Ishikawa (cell line): Measurements from ENCODE around the gene CD300LG.

Experiments used
- CEBPB ChIP-seq: IDR thresholded peaks from 2 replicates; pipeline ENCODE4 v1.6.1; 2012
- CREB1 ChIP-seq: IDR thresholded peaks from 2 replicates; pipeline ENCODE4 v1.6.1; 2012; ENCODE audit warnings: low read depth
- EGR1 ChIP-seq: IDR thresholded peaks from 2 replicates; pipeline ENCODE4 v1.6.1; 2012
- EP300 ChIP-seq: IDR thresholded peaks from 2 replicates; pipeline ENCODE4 v1.6.1; 2012; ENCODE audit warnings: borderline replicate concordance
- FOXM1 ChIP-seq: IDR thresholded peaks from 2 replicates; pipeline ENCODE4 v1.6.1; 2012; ENCODE audit warnings: low read depth, borderline replicate concordance
- MAX ChIP-seq: IDR thresholded peaks from 2 replicates; pipeline ENCODE4 v1.6.1; 2012
- NFIC ChIP-seq: IDR thresholded peaks from 2 replicates; pipeline ENCODE4 v1.6.1; 2012
- RAD21 ChIP-seq: IDR thresholded peaks from 2 replicates; pipeline ENCODE4 v1.6.1; 2012; ENCODE audit warnings: low read depth
- REST ChIP-seq: IDR thresholded peaks from 2 replicates; pipeline ENCODE4 v1.6.1; 2012; ENCODE audit warnings: low read depth, mild to moderate bottlenecking
- TAF1 ChIP-seq: IDR thresholded peaks from 2 replicates; pipeline ENCODE4 v1.6.1; 2012; ENCODE audit warnings: low read depth, mild to moderate bottlenecking
- TCF12 ChIP-seq: IDR thresholded peaks from 2 replicates; pipeline ENCODE4 v1.6.1; 2012; ENCODE audit warnings: low read depth
- TEAD4 ChIP-seq: IDR thresholded peaks from 2 replicates; pipeline ENCODE4 v1.6.1; 2012
- USF1 ChIP-seq: IDR thresholded peaks from 2 replicates; pipeline ENCODE4 v1.6.1; 2012
- YY1 ChIP-seq: IDR thresholded peaks from 2 replicates; pipeline ENCODE4 v1.6.1; 2012; ENCODE audit warnings: low read depth
- ZBTB7A ChIP-seq: IDR thresholded peaks from 2 replicates; pipeline ENCODE4 v1.6.1; 2012; ENCODE audit warnings: low read depth

The CD300LG gene

GRCh38 chr17:43880420-43880991, 33.5 kb downstream of the CD300LG start:
- TF ChIP-seq TCF12 (0 out of 2 replicates have a peak, but pooled peaks have one; percentile 47), USF1 (0 out of 2 replicates have a peak, but pooled peaks have one; percentile 24), RAD21 (peak; percentile 47; the same call in 1 of the 2 replicates), EP300 (no peak), NFIC (peak; percentile 75; the same call in 1 of the 2 replicates)

GRCh38 chr17:43881181-43881580, 34.2 kb downstream of the CD300LG start:
- TF ChIP-seq CREB1 (no peak), RAD21 (no peak), USF1 (no peak), EGR1 (no peak), CEBPB (no peak), YY1 (no peak), REST (no peak), TAF1 (no peak), MAX (no peak), EP300 (no peak), FOXM1 (no peak), ZBTB7A (no peak), TCF12 (no peak), NFIC (no peak), TEAD4 (no peak)

GRCh38 chr17:43881758-43882505, 35.0 kb downstream of the CD300LG start:
- no peak for TF ChIP-seq TAF1
- TF ChIP-seq TEAD4, result no peak
- TF ChIP-seq CEBPB, result no peak
- no peak for TF ChIP-seq TCF12

GRCh38 chr17:43882761-43883415, 35.9 kb downstream of the CD300LG start:
- TF ChIP-seq NFIC, result no peak
- no peak for TF ChIP-seq YY1
- TF ChIP-seq TAF1, result no peak
- TF ChIP-seq EGR1, result no peak
- no peak for TF ChIP-seq USF1
- TF ChIP-seq TEAD4, result no peak
- no peak for TF ChIP-seq CREB1
- TF ChIP-seq FOXM1, result no peak
- no peak for TF ChIP-seq TCF12
- TF ChIP-seq CEBPB, result no peak
- no peak for TF ChIP-seq REST
- TF ChIP-seq ZBTB7A, result no peak
- TF ChIP-seq EP300, result no peak

- no peak for TF ChIP-seq REST
Observed at GRCh38 chr17:43888548-43888947, 41.6 kb downstream of the CD300LG start.
